ENCODE results near the gene LDLRAD4.

LDLRAD4 gene

DNA sequence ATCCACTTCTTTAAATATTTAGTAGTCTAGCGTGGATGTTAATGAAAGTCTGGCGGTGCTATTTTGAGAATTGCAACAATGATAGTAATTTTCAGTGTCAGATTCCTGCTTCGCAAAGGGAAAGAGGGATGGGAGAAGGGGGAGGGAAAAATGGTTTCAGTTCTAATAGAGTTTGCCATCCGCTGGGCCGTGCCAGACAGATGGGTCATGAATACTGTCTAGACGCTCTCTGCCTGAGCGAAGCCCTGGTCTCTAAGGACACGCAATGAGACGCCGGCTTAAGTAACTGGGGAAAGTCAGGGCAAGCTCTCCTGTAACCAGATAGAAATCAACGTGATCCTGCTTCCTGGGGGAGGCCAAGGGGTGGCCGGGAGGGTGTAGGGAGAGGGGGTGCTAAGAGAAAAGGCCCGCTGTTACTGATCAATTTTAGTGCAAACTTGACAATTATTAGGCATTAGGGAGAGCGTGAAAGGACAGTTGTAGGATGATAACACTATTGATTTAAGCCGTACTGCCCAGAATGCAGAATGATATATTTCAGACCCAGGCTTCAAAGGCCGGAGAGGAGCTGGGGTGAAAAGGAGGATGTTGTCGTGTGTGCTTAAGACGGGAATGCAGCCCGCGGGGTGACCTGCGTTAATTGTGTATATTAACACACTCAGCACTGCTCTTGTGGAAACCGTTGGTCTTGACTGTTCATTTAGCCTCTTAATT lies 229.2 kb downstream of the LDLRAD4 start:
- no peak for DNase-seq (ENCODE audit: low spot score)

DNA sequence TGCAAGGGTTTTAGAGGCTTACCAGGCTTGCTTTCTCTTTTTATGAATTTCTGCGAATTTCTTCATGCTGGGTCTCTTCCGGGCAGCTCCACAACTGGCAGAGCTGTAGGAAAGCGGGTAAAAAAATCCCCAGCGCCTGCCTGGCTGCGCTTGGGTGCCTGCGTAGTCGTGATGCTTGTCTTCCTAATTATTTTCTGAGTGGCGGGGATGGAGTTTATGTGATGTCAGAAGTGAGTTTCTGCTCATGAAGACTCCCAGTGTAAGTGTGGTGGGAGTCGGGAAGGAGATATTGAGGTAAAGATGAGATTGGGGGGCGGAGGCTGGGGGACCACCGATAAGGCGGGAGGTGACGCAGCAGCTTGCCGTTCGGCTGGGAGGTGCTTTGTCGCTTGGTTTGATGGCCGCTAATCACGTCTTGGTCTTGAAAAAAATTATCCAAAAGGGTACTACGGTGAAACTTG lies 229.8 kb downstream of the LDLRAD4 start:
- DNase-seq (ENCODE audit: low spot score) = no peak

DNA sequence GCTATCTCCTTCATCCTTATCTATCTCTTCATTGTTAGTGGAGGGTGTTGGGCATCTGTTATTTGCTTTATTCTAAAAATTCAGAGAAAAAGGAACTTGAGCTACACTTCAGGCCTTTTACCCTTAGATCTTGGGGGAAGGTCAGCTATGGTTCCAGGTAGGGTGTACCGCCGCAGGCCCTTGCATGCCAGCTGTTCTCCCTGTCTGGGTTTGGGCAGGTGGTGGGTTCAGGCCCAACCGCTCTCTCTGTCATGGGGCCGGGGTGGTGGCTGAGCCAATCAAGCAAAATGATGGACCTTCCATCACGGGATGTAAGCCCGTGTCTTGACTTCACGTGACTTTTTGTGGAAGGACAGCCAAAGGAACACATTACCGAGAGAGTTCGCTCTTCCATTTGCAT lies 231.1 kb downstream of the LDLRAD4 start:
- DNase-seq (ENCODE audit: low spot score) = no peak

DNA sequence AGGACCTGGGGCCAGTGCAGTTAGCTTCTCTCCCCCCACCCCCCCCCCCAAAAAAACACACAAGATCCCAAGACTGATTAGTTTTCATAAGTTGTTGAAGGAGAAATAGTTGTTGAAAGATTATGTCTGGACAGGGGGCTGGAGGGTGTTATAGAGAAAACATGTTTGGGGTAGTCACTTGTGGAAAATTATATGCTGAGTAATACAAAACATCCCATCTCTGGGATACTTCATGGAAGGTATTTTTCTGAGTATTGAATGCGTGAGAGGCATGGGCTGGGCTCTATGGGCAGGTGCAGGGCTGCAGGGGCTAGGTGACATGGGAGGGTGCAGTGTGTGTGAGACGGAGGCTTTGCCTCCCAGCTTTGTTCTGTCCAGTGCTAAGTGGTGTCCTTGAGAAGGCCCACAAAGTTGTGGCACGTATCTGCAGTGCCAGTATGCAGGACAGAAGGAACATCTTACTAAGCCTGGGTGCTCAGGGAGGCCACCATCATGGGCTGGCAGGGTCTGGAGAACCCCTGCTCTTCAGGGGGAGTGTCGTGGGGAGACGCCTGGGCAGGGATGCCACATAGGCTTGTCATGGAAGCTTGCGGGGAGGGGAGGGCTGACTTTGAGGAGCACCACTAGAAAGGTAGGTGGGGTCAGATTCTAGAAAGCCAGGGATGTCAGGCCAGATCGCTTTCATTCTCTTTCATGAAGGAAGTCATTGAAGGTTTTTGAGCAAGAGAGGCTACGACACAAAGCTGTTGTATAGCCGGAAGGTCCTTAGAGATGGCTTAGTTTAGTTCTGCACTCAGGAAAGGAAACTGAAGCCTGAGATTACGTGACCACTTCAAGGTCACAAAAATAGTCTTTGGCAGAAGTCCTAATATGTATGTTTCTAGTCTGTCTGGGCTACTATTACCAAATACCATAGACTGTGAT lies 232.0 kb downstream of the LDLRAD4 start:
- no peak for DNase-seq (ENCODE audit: low spot score)

DNA sequence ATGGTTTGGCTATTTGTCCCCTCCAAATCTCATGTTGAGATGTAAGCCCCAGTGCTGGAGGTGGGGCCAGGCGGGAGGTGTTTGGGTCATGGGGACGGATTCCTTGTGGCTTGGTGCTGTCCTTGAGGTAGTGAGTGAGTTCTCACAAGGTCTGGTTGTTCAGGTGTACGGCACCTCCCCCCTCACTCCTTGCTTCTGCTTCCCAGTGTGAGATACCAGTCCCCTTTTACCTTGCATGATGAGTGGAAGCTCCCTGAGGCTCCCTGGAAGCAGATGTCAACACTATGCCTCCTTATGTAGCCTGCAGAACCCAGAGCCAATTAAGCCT lies 232.6 kb downstream of the LDLRAD4 start:
- no peak for DNase-seq (ENCODE audit: low spot score)

DNA sequence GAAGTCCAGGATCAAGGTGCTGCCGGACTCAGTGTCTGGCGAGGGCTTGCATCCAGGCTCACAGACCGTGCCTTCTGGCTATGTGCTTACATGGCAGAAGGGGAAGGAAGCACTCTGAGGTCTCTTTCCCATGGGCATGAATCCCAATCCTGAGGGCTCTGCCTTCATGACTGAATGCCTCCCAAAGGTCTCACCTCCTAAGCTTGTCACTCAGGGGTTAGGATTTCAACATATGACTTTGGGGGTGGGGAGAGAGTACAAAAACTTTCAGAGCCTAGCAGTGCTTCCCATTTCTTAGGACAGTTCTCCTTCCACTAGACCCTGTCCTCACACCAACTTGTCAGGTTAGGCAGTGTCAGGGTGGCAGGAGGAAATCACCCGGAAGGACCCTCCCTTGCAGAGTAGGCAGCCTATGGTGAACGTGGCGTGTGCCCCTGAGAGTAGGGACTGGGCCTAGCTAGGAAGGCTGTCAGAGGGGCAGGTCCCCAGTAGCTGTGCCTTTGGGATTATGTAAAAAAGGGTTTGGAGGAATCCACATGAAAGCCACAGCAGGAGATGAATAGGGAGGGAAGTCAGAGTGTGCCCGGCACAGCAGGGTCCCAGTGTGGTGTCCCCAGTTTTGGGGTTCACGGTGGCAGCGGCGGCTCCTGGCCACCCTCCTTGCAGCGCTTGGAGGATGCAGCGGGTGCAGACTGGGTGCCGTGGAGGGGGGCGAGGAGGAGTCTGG lies 233.3 kb downstream of the LDLRAD4 start:
- no peak for DNase-seq (ENCODE audit: low spot score)

DNA sequence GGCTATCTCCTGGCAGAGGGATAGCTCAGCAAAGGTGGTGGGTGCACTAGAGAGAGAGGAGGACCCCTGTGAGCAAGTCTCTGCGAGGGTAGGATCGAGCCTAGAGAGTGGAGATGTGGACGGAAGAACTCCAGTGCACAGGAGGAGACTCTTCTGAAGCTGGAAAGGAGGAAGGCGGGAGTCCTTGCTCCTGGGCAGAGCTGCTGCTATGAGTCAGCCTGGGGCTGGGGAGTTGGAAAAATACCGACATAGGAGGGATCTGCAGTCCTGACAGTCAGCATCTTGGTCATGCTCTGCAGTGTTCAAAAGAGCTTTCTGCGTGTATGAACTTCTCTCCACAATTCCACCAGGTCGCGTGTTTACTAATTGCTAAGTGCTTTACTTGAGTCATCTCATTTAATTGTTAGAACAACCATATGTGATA lies 233.8 kb downstream of the LDLRAD4 start:
- no peak for DNase-seq (ENCODE audit: low spot score)

DNA sequence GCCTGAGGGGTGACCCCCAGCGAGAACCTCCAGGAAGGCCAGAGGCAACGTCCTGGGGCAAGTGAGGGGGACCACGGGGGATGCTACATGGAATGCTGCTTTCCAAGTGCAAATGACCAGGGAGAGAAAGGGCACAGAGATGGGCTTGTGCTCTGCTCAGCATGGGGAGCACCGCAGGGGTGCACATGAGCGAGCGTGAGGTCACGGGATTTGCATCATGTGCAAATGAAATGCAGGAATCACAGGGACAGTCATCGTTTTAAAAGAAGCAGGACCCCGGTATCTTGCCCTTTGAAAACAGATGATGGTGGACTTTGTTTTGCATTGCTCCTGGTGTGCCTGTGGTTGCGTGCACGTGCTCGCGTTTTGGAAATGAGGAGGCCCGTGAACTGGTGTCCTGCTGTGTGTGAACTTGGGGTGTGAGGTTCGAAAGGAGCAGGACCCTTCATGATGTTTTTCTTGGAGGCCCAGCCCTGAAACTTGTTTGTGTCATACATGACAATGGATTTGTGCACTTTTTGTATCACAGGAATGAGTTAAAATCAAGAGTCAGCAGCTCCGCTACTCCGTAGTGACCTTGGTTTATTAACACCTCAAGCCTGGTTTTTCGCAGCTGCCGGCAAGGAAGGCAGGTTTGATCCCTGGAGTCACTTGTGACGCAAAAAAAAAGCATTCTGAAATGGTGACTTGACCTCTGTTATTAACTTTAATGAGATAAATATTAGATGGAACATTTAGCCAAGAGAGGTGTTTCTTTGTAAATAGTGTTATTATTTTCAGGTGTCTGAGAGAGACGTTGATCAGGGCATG lies 234.5 kb downstream of the LDLRAD4 start:
- DNase-seq (ENCODE audit: low spot score) = no peak

DNA sequence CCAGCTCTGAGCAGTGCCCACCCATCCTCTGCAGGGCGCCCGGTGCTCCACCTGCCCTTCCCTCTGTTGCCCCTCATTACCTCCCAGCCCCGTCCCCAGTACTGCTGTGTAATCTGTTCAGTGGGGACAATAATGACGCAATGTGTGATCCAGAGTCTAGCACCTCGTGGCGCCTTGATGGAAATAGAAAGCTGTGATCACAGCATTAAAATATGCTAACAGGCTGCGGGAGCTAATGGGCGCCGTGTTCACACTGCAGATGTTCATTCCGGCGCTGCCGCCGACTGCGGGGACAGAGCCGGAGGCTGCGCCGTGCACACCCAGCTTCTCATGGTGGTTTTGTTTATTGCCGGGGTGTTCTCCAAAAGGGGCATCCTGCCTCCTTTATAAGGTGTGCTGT lies 235.2 kb downstream of the LDLRAD4 start:
- DNase-seq (ENCODE audit: low spot score) = no peak

DNA sequence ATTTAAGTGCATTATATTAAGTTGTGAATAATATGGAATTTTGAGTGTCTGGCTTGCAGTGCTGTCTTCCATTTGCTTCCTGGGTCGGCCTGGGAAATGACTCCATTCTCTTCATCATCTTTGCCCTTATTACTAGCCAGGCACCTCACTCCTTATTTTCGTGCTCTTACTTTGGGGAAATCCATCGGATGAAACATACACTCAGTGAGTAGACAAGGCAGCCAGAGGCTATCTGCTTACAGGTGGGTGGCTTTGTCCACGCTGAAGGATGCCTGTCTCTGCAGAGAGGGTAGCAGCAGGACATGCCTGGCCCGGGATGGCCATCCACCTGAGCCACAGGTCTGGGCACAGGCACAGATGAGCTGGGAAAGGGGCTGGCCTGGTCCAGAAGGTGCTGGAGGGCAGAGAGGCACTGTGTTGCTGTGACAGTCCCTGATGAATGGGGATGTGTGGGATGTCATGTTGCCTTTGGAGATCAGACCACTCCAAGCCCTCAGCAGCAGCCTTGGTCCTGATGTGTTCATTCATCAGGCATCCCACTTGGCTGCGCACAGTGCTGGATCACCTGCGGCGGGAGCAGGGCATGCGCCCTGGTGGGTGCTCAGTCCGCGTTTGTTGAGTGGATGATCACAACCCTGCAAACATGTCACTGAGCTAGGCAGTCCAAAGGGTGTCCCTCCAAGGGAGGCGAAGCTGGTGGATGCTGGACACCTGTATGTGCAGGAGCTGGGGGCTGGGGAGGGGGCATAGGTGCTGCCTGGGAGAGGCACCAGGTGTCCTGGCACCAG lies 236.0 kb downstream of the LDLRAD4 start:
- DNase-seq (ENCODE audit: low spot score) = no peak

DNA sequence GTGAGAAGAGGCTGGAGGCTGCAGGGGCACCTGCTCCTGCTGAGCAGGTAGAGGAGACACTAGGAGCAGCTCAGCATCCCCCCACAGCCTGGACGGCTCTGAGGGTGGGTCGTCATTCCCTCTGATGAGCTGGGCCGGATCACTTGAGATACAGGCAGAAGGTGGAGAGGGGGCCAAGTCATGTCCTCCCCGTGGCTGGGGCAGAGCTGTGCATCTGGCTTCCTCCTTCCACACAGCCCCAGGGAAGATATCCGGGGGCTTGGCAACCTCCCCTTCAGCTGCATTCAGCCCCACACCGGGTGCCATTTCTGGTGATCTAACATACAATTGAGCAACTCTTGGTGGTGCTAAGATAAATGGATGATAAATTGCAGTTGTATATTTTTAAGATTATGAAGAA lies 236.9 kb downstream of the LDLRAD4 start:
- no peak for DNase-seq (ENCODE audit: low spot score)

DNA sequence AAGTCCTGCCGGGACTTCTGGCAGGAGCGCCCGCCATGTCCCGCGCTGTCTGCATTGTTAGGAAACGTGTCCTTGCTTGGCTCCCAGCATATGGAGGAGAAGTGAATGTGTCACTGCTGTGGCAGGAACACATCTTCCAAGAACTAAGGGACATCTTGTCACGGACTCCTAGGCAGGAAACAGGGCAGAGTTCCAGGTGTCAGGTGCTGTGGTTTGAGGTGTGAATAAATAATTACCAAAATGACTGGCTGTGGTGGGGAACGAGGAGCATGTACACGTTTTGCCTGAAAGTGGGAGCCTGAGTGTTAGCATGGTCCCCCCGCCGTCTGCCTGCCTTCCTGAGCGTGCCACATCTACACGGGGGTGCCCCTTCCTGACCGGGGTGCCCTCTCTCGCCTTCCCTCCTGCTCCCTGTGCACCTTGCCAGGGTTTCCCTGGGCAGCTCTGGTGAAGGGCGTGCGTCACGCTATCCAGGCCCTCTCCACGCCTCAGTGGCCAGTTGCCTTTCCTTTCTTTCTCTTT lies 237.5 kb downstream of the LDLRAD4 start:
- DNase-seq (ENCODE audit: low spot score) = no peak

DNA sequence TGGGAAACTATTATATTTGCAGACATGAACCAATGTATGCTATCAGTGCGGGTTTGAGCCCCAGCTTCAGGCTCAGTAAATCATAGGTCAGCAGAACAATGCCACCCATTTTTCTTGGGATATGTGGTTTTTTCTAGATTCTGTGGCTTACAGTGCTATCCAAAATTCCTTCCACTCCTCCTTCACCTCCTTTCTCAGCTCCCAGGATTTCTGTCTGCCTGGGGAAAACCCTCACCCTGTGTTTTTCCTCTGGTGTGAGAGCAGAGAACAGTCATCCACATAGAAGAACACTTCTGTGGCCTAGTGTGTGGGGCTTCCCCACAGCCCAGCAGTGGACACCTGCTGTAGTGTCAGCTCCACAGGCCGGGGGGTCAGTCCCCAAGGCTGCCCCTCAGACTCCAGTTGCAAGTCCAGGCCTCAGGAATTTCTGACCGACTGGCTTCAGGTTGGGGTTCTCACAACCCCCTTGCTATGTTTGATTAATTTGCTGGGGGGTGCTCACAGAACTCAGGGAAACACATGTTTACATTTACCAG lies 238.2 kb downstream of the LDLRAD4 start:
- DNase-seq (ENCODE audit: low spot score) = no peak

DNA sequence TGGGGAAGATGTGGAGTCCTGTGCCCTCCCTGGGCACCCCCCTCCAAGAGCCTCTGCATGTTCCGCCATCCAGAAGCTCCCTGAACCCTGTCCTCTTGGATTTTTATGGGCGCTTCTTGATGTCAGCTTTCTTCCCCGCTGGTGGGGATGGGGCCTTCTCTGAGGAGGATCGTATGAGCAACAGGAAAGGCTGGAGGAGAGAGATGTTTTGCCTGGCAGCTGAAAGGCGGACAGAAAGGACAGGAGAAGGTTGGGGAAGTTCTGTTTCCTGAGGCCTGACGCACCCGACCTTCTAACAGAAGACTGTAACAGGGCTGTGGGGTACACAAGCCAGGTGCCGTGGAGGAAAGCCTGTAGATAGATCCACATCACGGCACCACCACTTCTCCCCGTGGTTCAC lies 238.8 kb downstream of the LDLRAD4 start:
- no peak for DNase-seq (ENCODE audit: low spot score)

DNA sequence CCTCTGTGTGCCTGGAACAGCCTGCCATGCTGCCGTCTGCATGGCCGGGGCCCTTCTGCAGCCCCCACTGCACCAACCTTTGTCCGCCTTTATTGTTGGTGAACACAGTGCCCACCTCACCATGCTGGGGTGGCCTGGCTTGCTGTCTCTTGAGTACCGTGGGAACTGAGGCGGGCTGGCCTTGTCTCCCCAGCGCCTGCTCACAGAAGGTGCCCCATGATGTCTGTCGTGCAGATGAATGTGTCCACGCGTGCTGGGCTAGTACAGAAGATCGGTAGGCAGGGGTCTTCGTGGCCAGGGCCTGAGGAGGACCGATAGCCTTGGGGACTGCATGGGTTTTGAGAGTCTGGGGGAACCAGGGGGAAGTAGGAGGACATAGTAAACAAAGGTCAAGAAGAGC lies 242.4 kb downstream of the LDLRAD4 start:
- no peak for DNase-seq (ENCODE audit: low spot score)

DNA sequence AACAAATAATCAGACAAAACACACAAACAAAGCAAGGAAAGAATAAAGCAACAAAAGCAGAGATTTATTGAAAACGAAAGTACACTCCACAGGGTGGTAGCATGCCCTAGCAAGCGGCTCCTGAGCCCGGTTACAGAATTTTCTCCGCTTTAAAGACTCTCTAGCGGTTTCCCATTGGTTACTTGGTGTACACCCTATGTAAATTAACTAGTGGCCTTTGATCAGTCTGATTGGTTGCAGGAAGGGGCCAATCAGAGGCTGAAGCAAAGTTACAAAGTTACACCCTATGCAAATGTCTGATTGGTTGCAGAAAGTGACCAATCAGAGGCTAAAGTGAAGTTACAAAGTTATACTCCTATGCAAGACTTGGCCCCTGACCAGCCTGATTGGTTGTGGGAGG lies 242.9 kb downstream of the LDLRAD4 start:
- DNase-seq (ENCODE audit: low spot score) = no peak

DNA sequence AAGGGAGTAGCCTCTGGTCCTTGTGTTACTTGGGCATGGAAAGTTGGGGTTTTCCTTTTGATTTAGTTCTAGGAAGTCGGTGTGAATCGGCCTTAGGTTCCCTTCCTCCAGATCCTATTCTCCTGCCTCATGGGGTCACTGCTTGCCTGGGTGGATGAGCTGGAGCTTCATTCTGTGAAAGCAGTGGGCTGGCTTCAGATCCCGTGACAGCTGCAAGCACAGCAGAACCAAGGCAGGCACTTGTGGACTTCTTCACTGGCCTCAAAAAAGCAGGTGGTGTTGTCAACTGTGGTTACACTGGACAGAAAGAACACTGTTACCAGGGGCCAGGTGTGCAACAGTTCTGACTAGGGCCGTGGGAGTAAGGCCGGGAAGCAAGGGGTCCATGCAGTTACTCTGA lies 243.4 kb downstream of the LDLRAD4 start:
- no peak for DNase-seq (ENCODE audit: low spot score)

DNA sequence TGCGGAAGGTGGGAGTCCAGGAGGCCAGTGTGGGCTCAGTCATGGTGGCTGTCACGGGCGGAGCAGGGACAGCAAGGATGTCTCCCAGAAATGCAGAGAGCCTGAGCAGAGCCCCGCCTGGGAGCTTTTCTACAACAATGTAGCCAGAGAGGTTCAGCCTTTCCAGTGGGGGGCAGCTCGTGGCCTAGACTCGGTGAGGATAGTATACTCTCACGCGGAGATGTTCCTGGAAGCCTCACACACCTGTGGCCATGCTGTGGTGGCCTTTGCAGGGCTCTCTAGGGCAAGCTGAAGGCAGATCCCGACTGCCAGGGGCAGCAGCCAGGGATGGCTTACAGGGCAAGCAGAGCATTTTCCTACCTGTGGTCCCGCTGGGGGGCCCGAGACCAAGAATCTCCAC lies 244.1 kb downstream of the LDLRAD4 start:
- no peak for DNase-seq (ENCODE audit: low spot score)

DNA sequence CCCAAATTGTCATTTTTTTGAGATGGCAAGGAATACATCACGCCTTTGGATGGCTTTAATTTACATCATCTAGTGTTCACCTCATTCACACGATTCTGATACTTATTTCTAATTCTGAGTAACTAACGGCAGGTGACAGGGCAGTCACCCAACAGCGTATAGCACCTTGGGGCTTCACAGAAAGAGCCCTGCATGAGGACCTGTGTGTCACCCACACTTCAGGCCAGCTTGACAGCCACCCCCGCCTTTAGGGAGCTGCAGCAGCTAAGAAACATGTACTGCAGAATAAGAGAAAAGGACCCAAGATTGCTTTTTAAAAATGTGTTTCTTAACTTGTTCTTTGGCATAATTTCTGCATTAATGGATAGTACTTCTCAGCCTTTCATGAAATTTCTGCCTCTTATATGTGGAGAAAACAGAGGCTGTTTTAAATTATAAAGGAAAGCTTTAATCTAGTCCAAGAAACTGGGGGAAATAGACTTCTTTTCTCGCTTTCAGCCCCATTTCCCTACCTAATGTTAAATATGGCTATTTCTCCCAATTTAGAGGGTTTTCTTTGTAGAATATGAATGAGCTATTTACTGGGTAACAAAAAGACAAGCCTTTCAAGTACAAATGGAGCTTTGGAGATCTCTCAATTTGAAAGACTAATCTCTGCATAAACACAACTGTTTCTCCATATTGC lies 245.1 kb downstream of the LDLRAD4 start:
- DNase-seq (ENCODE audit: low spot score) = no peak

Data from HuH-7.5 (cell line).